Mesenchymal stem cell (in vitro differentiated cells and primary cell): ENCODE data around the gene RPS6KA2.

Experiments
- DNase-seq: peaks from one replicate; pipeline ENCODE4 v3.0.0-alpha.2; 2013
- H2AFZ ChIP-seq: one replicate; pipeline ENCODE4 v1.6.1; 2013; ENCODE audit warnings: low read depth, mild to moderate bottlenecking, control low read depth, inconsistent platforms, low read length, moderate library complexity
- H2AK5ac ChIP-seq: 2 replicates; pipeline ENCODE4 v1.6.1; 2013; ENCODE audit warnings: low read length, moderate library complexity, mild to moderate bottlenecking, inconsistent platforms; ENCODE audit not compliant: severe bottlenecking
- H2BK120ac ChIP-seq: one replicate; pipeline ENCODE4 v1.6.1; 2013; ENCODE audit warnings: low read depth, mild to moderate bottlenecking, inconsistent platforms, low read length, moderate library complexity
- H2BK12ac ChIP-seq, 2 experiments: one replicate each; pipeline ENCODE4 v1.6.1; 2013; ENCODE audit warnings: inconsistent platforms in 2 of 2, low read length in 2 of 2, mild to moderate bottlenecking in 2 of 2, moderate library complexity in 2 of 2, control low read depth in 1 of 2
- H2BK15ac ChIP-seq: one replicate; pipeline ENCODE4 v1.6.1; 2013; ENCODE audit warnings: mild to moderate bottlenecking, low read depth, inconsistent platforms; ENCODE audit not compliant: poor library complexity, severe bottlenecking
- H2BK5ac ChIP-seq: 2 replicates; pipeline ENCODE4 v1.6.1; 2013; ENCODE audit warnings: low read depth, mild to moderate bottlenecking, low read length, control low read depth, inconsistent platforms; ENCODE audit not compliant: poor library complexity, severe bottlenecking
- H3K14ac ChIP-seq, 2 experiments: one replicate each; pipeline ENCODE4 v1.6.1; 2013; ENCODE audit warnings: inconsistent platforms in 2 of 2, low read length in 2 of 2, control low read depth in 1 of 2, mild to moderate bottlenecking in 1 of 2, moderate library complexity in 1 of 2
- H3K18ac ChIP-seq, 2 experiments: one replicate each; pipeline ENCODE4 v1.6.1; 2013; ENCODE audit warnings: inconsistent platforms in 2 of 2, low read length in 2 of 2, control low read depth in 1 of 2, low read depth in 1 of 2, mild to moderate bottlenecking in 1 of 2
- H3K23ac ChIP-seq, 2 experiments: one replicate each; pipeline ENCODE4 v1.6.1; 2013; ENCODE audit warnings: inconsistent platforms in 2 of 2, low read length in 2 of 2, mild to moderate bottlenecking in 2 of 2, moderate library complexity in 2 of 2, control low read depth in 1 of 2
- H3K27ac ChIP-seq: 2 replicates; pipeline ENCODE4 v1.5.1; 2013; ENCODE audit warnings: mild to moderate bottlenecking, moderate library complexity, low read length, control low read depth, inconsistent platforms; ENCODE audit not compliant: poor library complexity, severe bottlenecking
- H3K27me3 ChIP-seq, 2 experiments: 2 replicates each; pipeline versions ENCODE4 v1.6.1 to v1.7.0; 2013; ENCODE audit warnings: low read length in 2 of 2, mild to moderate bottlenecking in 2 of 2, moderate library complexity in 2 of 2, control low read depth in 1 of 2, inconsistent platforms in 1 of 2; ENCODE audit not compliant: control insufficient read depth in 1 of 2, insufficient read depth in 1 of 2
- H3K36me3 ChIP-seq, 2 experiments: 2 replicates each; pipeline versions ENCODE4 v1.6.1 to v1.7.0; 2013; ENCODE audit warnings: low read length in 2 of 2, control low read depth in 1 of 2, inconsistent platforms in 1 of 2, low read depth in 1 of 2, mild to moderate bottlenecking in 1 of 2; ENCODE audit not compliant: insufficient read depth in 2 of 2, control insufficient read depth in 1 of 2
- H3K4ac ChIP-seq, 2 experiments: one replicate each; pipeline ENCODE4 v1.6.1; 2013; ENCODE audit warnings: inconsistent platforms in 2 of 2, low read length in 2 of 2, mild to moderate bottlenecking in 2 of 2, moderate library complexity in 2 of 2, control low read depth in 1 of 2, low read depth in 1 of 2
- H3K4me1 ChIP-seq: 2 replicates; pipeline ENCODE4 v1.6.1; 2013; ENCODE audit warnings: low read depth, low read length, control low read depth; ENCODE audit not compliant: control insufficient read depth, insufficient read depth
- H3K4me2 ChIP-seq: 2 replicates; pipeline ENCODE4 v1.6.1; 2013; ENCODE audit warnings: low read length, mild to moderate bottlenecking, inconsistent platforms; ENCODE audit not compliant: poor library complexity, severe bottlenecking
- H3K4me3 ChIP-seq, 2 experiments: 2 replicates each; pipeline versions ENCODE4 v1.5.1 to v1.7.0; 2013; ENCODE audit warnings: low read length in 2 of 2, mild to moderate bottlenecking in 2 of 2, control low read depth in 1 of 2, low read depth in 1 of 2; ENCODE audit not compliant: insufficient read depth in 1 of 2
- H3K79me1 ChIP-seq: replicated peaks from 2 replicates; pipeline ENCODE4 v1.6.1; 2013; ENCODE audit warnings: mild to moderate bottlenecking, control low read depth, low read length, inconsistent platforms; ENCODE audit not compliant: poor library complexity, severe bottlenecking
- H3K9ac ChIP-seq: 2 replicates; pipeline ENCODE4 v1.7.0; 2013; ENCODE audit warnings: mild to moderate bottlenecking, low read length, moderate library complexity
- H3K9me3 ChIP-seq: 2 replicates; pipeline ENCODE4 v1.7.0; 2013; ENCODE audit warnings: mild to moderate bottlenecking, low read length; ENCODE audit not compliant: control insufficient read depth
- H4K8ac ChIP-seq: one replicate; pipeline ENCODE4 v1.6.1; 2013; ENCODE audit warnings: inconsistent platforms, mild to moderate bottlenecking, low read length, moderate library complexity
- H4K91ac ChIP-seq: one replicate; pipeline ENCODE4 v1.6.1; 2013; ENCODE audit warnings: mild to moderate bottlenecking, low read length, inconsistent platforms
- WGBS: methylation state at CpG from one replicate; pipeline ENCODE4 v1.1.7; 2013; ENCODE audit warnings: mixed read lengths; 5-methylcytosine and 5-hydroxymethylcytosine counted together

RPS6KA2 gene

GRCh38 chr6:166408936-166409755 lies 217.9 kb downstream of the RPS6KA2 start:
- no peak overlapping the region for H4K8ac ChIP-seq
- peaks cover 6 to 13% of the 10 kb centered on the region in 2 experiments for H3K36me3 ChIP-seq
- no peaks in the 10 kb centered on the region for H3K9me3 ChIP-seq
- H3K14ac ChIP-seq, result no peak overlapping the region
- H2BK15ac ChIP-seq, result no peak overlapping the region
- H2BK12ac ChIP-seq, result no peak overlapping the region
- no peak overlapping the region for H2AK5ac ChIP-seq
- WGBS, result 91% methylated on average over 22 of the region's 22 CpGs
- no peak overlapping the region for H3K9ac ChIP-seq
- no peak overlapping the region for H2BK120ac ChIP-seq
- no peaks in the 10 kb centered on the region for H3K27me3 ChIP-seq
- H3K23ac ChIP-seq, result no peak overlapping the region
- H3K4me2 ChIP-seq, result no peak overlapping the region
- no peak overlapping the region for H2BK5ac ChIP-seq
- no peak overlapping the region for H3K18ac ChIP-seq
- H4K91ac ChIP-seq, result no peak overlapping the region
- H3K79me1 ChIP-seq, result no peaks in the 10 kb centered on the region
- no peak overlapping the region for H2AFZ ChIP-seq
- DNase-seq, result no peak
- no peak overlapping the region for H3K4ac ChIP-seq
- H3K27ac ChIP-seq, result no peak overlapping the region
- H3K4me1 ChIP-seq, result peaks cover 2% of the 10 kb centered on the region
- no peak overlapping the region for H3K4me3 ChIP-seq

GRCh38 chr6:166406197-166406596 lies 220.9 kb downstream of the RPS6KA2 start:
- Histone ChIP-seq H3K79me1 (no peaks in the 10 kb centered on the region), H2AFZ (no peak overlapping the region), H3K27me3 (no peaks in the 10 kb centered on the region), H3K36me3 (peaks cover 0 to under 1% of the 10 kb centered on the region in 2 experiments), H2BK5ac (no peak overlapping the region), H3K27ac (no peak overlapping the region), H3K23ac (peak overlapping the region in 1 of 2 experiments; percentile 60), H2BK120ac (no peak overlapping the region), H3K9ac (no peak overlapping the region), H3K4ac (no peak overlapping the region), H3K18ac (no peak overlapping the region), H2BK15ac (no peak overlapping the region), H4K8ac (no peak overlapping the region), H3K9me3 (no peaks in the 10 kb centered on the region), H3K14ac (no peak overlapping the region), H3K4me2 (no peak overlapping the region), H2AK5ac (no peak overlapping the region), H3K4me3 (no peak overlapping the region), H4K91ac (no peak overlapping the region), H3K4me1 (peaks cover 2% of the 10 kb centered on the region), H2BK12ac (no peak overlapping the region)
- 93% methylated on average over 12 of the region's 12 CpGs for WGBS
- DNase-seq, result no peak

GRCh38 chr6:166405386-166405785 lies 221.7 kb downstream of the RPS6KA2 start:
- Histone ChIP-seq H3K4me3 (no peak overlapping the region), H3K9ac (no peak overlapping the region), H2BK5ac (no peak overlapping the region), H2BK15ac (no peak overlapping the region), H3K27ac (no peak overlapping the region), H4K8ac (no peak overlapping the region), H3K23ac (no peak overlapping the region), H3K18ac (no peak overlapping the region), H2BK120ac (no peak overlapping the region), H4K91ac (no peak overlapping the region), H2AK5ac (no peak overlapping the region), H2AFZ (no peak overlapping the region), H3K4me1 (peaks cover 4% of the 10 kb centered on the region), H3K14ac (no peak overlapping the region), H3K27me3 (no peaks in the 10 kb centered on the region), H3K4ac (no peak overlapping the region), H2BK12ac (no peak overlapping the region), H3K36me3 (no peaks in the 10 kb centered on the region), H3K4me2 (no peak overlapping the region), H3K79me1 (no peaks in the 10 kb centered on the region), H3K9me3 (no peaks in the 10 kb centered on the region)
- no peak for DNase-seq
- 78% methylated on average over 7 of the region's 7 CpGs for WGBS

- Histone ChIP-seq H2BK120ac (no peak overlapping the region), H2BK12ac (no peak overlapping the region), H2AK5ac (no peak overlapping the region), H2BK15ac (no peak overlapping the region), H4K91ac (no peak overlapping the region), H3K4ac (no peak overlapping the region), H3K9ac (no peak overlapping the region), H3K4me2 (no peak overlapping the region), H3K9me3 (no peaks in the 10 kb centered on the region), H3K4me3 (no peak overlapping the region), H3K23ac (no peak overlapping the region), H3K27me3 (peaks cover 5 to 16% of the 10 kb centered on the region in 2 experiments), H2BK5ac (no peak overlapping the region), H4K8ac (no peak overlapping the region), H3K14ac (no peak overlapping the region), H3K79me1 (no peaks in the 10 kb centered on the region), H3K36me3 (no peaks in the 10 kb centered on the region), H3K18ac (no peak overlapping the region), H2AFZ (no peak overlapping the region), H3K27ac (no peak overlapping the region), H3K4me1 (peaks cover 3% of the 10 kb centered on the region)
- DNase-seq, result peak; percentile 37
- WGBS, result 70% methylated on average over 6 of the region's 6 CpGs
Measured at GRCh38 chr6:166402582-166403277, 224.3 kb downstream of the RPS6KA2 start.
